HG03378 (cell line): ENCODE data around the gene LRRC3B.

ENCODE experiments used
- ATAC-seq: cut with Tn5 transposase; IDR thresholded peaks from one replicate; pipeline ENCODE4 v1.9.1; 2021; ENCODE audit warnings: mild to moderate bottlenecking, moderate library complexity; ENCODE audit not compliant: unreplicated experiment

Gene LRRC3B

DNA sequence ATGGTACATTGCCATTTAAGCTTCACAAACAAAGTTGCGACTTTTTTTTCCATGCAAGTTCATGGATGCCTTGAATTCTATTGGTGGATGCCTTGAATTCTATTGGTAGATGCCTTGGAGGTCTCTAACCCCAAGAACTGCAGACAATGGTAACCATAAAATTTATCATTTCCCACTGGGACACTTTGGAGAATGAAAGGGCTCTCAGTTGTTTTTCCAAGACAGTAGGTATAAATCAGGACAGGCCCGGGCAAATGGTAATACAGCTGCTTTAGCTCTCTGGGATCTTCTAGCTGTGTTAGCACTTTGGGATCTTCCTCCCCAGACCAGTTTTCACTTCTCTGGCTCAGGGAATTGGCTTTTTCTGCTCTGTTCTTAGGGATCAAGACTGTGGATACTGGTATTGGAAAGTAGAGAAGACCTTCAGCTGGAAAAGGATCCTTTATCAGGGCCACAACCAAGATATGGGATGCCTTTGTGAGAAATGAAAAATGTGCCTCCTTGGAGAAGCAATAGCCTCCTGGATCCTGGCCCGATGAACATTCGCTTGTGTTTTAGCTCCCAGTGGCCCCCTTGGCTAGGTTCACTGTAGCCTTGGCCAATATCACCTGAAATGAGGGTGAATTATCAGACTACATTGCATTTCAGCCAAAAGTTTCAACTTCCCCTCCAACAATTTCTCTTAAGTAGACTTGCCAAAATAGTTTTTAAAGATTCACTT lies 8.3 kb downstream of the LRRC3B start:
- no peak for ATAC-seq

DNA sequence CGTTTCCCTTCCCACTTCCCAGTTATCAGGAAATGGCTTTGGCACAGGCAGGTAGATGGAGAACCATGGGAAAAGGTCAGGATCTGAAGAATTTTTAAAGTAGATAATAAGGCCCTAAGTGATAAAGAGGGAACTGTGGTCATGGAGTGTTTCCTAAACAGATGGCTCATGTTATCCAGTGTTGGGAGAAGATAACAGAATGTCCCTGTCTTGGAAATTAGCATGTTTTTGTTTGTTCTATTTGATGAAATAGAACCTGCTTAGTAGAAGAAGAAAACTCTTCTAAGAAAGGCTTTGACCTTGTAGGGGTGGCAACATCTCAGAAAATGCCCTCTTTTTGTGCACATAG lies 8.8 kb downstream of the LRRC3B start:
- no peak for ATAC-seq

DNA sequence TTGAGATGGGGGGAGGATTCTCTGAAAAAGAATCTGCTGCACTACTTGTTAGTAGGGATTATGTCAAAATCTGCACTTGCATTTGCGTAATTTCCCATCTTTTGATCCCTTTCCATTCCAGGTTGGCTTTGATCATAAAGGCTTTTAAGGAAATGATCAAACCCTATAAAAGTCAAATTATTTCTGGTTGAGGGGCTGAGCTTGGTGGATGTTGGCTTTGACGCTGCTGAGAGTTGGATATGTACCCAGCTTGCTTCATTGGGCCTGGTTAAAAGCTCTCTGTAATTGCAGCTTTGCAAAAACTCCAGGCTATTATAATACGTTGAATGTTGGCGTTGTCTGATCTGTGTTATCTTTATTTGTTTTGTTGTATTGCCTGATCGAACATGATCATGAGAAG lies 12.0 kb downstream of the LRRC3B start:
- no peak for ATAC-seq

DNA sequence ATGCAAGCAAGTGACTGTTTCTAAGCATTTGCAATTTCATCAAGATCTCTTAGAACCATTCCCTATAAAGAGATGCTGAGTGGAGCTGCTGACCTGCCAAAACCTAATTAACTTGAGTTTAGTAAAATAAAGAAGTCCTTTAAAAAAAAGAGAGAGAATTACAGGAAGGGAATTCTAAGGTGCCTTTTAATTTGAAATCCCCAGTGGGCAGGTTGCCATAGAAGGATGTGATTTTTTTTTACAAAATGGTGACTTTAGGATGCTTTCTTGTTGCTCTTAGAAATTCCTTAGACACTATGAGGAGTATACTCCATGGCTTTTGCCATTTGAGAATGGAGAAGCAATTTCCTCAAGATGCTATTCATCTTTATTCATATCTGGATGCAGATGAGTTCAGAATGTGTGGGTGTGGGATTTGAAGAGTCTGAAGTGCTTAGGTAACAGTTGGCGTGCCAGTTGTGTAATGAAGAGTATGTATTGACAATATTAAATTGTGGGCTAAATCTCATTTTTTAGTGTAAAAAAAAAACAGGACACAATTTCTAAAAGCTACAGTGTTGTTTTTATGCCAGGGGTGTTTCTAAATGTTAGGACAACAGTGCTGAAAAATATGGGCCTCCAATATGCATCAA lies 13.6 kb downstream of the LRRC3B start:
- ATAC-seq = no peak

DNA sequence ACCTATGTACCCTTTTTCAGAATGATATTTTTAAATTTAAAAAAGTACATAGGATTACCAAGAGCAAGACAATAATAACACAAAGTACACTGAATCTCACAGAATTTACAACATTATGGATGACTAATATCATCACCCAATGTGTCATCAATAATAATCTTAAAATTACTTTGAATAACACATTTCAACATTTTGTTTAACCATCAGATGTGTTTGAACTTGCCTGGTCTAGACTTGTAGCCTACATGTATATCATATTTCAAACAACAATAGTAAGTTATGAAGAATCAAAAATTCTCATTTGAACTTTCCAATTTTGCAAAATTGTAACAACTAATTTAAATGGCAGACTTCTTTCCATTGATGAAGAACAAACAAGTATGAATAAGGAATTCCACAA lies 15.1 kb downstream of the LRRC3B start:
- ATAC-seq = no peak

DNA sequence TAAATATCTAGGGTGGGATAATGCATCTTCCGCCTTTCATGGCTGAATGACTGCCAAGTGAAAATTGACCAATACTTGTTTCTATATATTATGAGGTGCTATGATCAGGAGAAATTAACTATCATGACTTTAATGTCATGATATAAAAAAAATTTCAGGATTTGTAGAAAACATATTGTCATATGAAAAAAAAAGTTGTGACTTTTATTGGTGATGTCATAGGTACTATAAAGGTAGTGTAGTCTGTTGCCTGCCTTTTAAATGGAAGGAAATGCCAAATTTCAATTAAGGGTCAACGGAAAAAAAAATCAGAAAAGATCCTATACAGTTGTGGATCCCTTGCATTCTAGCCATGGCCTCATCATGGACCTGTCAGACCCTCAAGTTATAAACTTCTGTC lies 15.5 kb downstream of the LRRC3B start:
- ATAC-seq = no peak

DNA sequence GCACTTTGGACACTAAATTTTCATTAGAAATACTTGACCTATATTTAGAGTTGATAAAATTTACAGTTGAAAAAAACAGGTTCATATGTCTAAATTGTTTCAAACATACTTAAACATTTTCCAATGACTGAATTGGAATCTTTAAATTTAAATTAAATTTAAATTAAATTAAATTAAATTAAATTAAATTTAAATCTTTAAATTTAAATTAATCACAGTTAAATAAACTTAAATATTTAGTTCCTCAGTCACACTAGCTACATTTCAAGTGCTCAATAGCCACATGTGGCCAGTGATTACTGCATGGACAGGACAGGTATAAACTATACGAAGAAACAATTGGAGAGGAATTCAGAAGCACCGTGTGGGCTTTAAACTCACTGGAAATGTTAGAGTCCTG lies 16.8 kb downstream of the LRRC3B start:
- no peak for ATAC-seq

DNA sequence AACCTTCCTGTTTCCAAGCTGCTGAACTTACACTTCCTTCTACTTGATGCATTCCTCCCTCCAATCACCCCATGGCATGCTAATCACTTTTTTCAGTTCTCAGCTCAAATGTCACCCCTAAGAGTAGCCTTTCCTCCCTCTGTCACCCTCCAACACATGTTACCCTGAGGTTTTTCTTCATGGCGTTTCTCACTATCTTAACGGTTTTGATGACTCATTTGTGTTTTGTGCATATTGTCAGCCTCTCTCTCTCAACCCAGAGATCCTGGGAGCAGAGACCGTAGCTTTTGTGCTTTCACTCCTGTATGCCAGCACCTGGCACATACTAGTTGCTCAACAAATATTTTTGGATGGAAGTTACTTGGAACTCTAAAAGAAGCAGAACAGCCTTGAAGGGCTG lies 24.5 kb downstream of the LRRC3B start:
- no peak for ATAC-seq

DNA sequence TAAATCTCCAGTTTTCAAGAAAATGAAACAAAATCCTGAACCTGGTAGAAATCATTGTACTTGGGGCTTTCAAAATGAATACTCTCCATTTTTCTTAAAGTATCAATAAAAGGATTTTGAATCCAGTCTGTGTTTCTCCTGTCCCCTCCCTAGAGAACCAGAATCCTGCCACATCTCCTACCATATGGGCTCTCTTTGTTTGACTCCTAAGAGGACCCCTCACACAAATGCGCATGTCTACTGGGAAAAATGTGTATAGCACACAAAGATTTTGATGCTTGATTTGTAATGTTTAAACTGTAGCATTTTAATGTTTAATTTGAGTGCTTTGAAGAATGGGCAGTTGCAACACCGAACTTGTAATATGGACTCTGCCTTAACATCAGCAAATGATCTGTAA lies 25.9 kb downstream of the LRRC3B start:
- no peak for ATAC-seq

DNA sequence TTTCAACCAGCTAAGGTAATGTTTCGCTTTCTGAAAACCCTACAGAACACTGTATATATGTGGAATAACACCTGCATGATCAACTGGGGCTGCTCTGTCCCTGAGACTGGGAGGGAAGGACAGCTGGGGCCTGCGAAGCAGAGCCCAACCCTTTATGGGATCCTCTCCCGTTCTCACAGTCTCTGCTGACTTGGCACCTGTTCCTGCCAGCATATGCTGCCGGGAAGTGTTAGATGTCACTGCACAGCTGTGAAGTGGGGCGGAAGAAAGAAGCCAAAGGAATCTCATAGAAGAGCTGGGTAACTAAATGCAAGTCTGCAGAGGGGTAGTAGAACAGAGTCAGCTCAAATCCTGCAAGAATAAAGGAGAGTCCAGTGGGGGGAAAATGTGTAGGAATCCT lies 29.6 kb downstream of the LRRC3B start:
- ATAC-seq = no peak

DNA sequence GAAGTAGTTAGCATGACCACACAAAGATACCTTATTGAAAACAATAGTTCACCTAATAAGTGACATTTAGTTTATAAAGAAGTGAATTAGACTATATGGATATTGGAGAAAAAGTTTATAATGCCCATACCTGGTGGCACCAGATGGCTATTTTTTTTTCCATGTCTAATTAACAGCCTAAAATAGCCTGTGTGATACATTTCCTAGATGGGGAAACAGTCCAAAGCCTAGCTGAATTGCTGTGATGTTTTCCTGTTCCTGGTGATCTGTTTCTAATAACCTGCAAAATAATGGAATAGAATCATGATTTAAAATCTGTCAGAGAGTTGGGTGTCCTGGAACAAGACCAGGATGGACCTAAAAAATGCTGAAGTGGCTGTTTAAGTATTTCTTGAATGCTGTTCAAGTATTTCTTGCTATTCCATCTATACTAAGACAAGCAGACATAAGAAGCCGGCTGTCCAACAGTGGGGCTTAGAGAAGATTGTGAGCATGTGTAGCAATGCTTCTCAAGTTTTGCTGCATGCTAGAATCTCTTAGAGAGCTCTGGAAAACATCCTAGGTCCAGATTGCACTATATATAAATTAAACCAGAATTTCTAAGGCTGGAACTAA lies 31.3 kb downstream of the LRRC3B start:
- no peak for ATAC-seq

DNA sequence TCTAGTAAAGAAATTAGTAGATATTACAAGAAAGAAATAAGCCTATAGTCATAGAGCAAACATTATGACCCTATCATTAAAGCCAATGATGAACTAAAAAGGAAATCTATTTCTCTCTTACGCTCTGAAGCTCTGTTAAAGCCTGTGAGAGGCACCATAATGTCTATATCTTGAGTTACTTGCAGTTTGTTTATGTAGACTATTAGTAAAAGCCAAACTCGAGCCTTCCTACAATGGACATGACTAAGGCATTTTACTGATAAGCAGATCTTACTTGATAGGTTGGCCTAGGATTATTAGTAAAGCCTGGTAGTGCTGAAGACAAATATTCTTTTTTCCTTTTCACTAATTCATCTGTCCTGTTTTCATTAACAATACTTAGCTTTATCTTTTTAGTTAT lies 32.7 kb downstream of the LRRC3B start:
- no peak for ATAC-seq

DNA sequence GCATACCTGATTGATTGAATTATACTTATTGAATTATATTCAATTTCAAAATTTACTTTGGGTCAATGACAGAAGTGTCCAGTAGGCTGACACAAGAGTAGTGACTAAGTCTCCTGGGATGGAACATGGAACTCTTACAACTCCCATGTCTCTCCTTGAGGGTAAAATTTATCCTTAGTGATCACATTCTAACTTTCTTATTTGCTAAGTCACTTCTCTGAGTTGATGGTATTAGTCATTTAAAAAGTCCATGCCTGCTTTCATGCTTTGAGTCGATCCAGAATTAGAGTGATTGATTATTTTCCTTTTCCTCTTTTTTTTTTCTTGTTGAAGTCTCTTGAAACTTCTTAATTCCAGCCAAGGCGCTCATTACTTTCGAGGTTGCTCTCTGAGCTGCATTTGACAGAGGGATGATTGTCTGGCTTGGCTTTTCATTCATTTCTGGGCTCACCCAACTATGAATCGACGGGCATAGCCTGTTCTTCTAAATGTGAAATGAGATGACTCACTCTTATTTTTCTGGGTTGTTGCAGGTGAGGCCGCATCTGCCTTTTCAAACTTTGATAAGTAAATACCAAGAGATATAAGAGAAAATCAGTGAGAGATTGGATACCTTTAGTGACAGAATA lies 34.9 kb downstream of the LRRC3B start:
- ATAC-seq = no peak

DNA sequence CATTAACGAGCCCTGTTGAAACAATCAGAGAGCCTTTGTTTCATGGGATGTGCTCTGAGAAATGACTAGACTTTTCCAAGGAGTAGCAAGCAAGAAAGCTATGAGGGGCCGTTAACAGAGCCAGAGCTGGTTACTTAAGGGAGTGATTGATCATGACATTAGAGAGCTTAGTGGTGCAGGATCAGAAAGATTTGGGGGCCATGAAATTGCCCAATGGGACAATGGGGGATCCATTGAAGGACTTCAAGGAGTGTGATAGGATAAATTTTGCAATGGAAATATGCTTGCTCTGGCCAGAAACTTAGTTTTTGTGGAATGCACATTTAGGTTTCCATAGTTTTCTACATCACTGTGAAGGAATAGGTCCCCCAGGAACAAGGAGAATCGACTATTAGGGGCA lies 45.6 kb downstream of the LRRC3B start:
- no peak for ATAC-seq

DNA sequence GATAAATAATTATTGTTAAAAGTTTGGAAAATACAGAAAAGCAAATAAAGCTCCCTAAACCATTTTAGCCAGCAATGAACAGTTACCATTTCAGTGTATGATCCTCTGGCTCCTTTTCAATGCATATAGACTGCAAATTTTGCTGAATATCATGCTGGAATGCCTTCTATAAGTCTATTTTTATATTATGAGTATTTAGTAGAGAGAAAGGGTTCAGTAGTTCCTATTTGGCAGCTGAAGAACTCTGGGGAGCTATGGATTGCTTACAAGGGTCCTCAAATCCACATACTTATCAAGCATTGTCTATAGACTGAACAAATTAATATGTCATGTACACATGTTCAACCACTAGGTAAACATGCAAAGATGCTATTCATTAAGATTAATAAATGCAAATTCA lies 46.1 kb downstream of the LRRC3B start:
- ATAC-seq = no peak

DNA sequence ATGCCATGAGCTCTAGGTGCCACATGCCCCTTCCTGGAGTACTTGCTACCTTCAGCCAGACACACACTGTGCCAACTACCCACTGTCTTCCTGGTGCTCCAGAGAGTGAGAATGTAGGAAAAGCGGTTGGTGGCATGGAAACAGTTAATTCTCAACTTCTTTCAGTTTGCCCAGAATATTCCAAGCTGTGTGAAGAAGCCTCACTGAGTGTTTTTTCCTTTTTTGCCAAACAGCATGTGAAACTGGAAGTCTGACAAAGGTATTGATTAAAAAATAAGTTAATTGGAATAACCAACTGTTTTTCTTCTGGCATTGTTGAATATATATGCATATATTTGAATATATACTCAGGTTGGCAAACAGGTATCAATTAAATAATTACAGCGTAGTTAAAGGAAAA lies 52.8 kb downstream of the LRRC3B start:
- ATAC-seq = no peak

DNA sequence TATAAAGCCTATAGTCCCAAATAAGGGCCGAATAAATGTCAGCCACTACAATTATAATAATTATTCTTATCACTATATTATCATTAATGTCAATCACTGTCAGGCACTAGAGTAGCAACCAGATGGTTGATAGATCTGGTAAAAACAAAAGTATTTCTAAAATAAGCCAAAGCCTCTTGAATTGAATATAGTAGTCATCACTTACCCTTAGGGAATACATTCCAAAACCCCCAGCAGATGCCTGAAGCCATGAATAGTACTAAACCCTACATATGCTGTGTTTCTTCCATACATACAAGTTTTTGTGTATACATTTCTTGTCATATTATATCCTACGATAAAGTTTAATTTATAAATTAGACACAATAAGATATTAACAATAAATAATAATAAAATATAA lies 59.1 kb downstream of the LRRC3B start:
- no peak for ATAC-seq

DNA sequence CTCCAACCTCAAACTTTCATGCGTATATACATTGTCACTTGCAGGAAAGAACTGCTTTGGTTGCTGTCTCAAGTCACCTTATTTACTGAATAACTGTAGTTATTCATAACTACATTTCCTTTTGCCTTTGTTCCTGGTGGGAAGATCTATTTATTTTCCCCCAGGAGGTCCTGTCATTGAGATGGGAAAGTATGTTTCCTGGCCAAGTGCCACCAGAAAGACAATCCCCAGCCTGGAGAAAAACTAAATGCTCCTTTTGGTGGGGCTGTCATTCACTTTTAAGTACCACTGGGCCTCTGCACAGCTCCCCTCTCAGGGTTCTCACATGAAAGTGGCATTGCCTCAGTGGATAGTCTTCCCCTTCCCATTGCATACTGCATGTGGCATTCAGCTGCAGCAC lies 59.8 kb downstream of the LRRC3B start:
- no peak for ATAC-seq

DNA sequence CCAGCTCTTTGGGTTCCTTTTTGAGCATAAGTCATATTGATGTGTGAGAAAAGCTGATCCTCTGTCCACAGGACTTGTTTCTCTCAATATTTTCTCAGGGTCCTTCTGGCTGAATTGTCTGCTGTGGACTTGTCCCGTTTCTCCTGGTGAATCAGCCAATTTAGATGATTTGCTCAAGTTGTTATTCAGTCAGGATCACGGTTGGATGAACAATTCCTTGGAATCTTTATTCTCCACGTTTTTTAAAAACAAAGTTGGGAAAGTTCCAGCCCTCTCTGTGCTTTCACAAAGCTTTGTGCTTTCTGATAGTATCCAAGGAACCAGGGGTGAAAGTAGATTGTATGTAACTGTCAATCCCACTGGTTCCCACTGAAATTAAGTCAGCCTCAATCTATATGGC lies 61.3 kb downstream of the LRRC3B start:
- ATAC-seq = no peak

DNA sequence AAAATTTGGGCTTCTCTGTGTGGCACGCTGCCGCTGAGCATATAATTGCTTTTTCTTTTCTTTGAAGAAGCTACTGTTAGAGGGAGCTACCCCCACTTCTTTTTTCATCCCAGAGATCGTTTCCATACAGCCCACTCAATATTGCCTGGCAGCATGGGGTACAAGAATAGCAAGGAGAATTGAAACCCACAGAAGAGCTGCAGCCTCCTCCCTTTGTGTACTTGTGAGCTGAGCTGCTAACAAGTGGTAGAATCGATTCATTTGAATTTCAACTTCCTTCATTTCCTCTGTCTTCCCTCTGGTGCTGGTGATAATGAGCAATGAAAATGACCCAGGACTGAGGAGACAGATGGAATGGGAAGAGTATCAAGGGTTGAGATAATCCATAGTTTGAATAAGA lies 64.9 kb downstream of the LRRC3B start:
- ATAC-seq = no peak

DNA sequence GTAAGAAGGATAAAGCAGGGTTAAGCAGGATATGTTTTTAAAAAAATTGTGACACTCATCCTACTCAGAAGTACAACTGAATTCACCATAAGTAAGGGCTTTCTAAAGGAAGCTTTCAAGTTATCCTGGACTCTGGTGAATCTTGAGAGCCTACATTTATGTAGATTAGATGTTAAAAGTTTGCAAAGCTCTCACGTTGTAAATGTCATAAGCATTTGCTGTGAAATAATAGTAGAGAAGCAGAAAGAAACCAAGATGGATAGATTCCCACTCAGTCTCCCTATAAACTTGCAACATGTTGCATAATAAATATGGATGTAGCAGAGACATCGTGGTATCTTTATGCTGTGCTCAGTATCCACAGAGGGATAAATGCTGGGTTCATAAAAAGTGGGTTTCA lies 77.0 kb downstream of the LRRC3B start:
- no peak for ATAC-seq

DNA sequence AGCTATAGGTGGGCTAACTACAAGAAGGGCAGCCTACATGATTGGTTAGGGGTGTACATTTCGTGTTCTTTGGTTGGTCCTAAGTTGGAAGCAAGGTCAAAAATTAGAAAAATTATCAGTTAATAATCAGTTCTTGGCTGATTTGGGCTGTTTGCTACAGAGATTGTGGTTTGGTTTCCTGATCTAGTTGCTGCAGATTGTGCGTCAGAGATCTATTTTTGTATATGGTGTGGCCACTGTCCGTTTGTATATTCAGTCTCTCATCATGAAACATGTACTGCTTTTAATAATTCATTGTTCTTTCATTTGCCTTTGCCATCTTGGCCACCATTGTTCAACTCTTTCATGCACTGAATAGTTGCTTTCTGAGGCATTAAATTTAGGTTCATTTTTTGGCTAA lies 80.9 kb downstream of the LRRC3B start:
- peak; percentile 91 for ATAC-seq
